Measurements from ENCODE around the gene ARHGAP45. TPM values are rescaled to one million over a fixed set of nuclear protein-coding genes. Genes with fewer than 3 reads are reported as not detected.

The ARHGAP45 gene
- total and polyA plus RNA-seq, 4 donors = 3.3 to 27.5 (median 9.7) TPM

DNA sequence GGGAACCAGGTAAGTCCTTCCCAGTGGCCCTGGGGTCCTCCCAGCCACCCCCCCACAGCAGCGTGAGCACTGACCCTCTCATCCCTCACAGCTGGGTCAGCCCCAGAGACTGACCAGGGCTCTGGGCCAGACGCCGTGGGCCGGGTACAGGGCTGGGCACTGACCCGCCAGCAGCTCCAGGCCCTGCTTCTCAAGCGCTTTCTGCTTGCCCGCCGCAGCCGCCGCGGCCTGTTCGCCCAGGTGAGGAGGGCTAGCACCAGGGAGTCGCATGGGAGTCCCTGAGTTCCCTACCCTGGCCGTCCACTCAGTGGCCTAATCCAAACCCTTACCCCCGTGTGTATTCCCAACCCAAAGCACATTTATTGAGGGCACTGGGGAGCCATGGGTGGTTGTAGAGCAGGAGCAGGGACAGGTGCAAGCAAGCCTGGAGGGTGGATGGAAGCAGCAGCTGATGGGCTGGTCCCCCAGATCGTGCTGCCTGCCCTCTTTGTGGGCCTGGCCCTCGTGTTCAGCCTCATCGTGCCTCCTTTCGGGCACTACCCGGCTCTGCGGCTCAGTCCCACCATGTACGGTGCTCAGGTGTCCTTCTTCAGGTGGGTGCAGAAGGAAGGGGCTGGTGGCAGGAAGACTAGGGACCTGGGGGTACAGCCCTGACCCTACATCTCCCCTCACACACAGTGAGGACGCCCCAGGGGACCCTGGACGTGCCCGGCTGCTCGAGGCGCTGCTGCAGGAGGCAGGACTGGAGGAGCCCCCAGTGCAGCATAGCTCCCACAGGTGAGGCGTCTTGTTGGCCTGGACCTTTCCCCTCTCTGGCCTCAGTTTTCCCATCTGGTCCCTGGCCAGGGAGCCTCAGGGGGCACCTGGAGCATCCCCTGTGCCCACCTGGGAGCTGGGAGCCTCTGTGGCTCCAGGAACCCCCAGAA is 12.6 kb upstream of the ARHGAP45 start:
- Histone ChIP-seq H3K27ac (ENCODE audit: low read depth in 1 of 2, low read length in 2 of 2) (no peak overlapping the region), H3K9ac (ENCODE audit: low read depth in 1 of 2, low read length in 2 of 2) (no peak overlapping the region), H3K36me3 (ENCODE audit: control insufficient read depth in 4 of 4, insufficient read depth in 3 of 4, low read depth in 1 of 4, low read length in 3 of 4) (no peaks in the 10 kb centered on the region), H3K27me3 (ENCODE audit: control insufficient read depth in 4 of 4, insufficient read depth in 4 of 4, low read length in 3 of 4) (no peaks in the 10 kb centered on the region), H3K4me3 (ENCODE audit: low read depth in 1 of 3, low read length in 3 of 3) (no peak overlapping the region), H3K4me1 (ENCODE audit: control insufficient read depth in 4 of 4, insufficient read depth in 4 of 4, low read length in 3 of 4) (no peaks in the 10 kb centered on the region), H3K9me3 (ENCODE audit: control insufficient read depth in 4 of 4, low read length in 3 of 4) (peaks cover 0 to 13% (median 0%) of the 10 kb centered on the region in 4 donors)
- TF ChIP-seq, protein P1, sequence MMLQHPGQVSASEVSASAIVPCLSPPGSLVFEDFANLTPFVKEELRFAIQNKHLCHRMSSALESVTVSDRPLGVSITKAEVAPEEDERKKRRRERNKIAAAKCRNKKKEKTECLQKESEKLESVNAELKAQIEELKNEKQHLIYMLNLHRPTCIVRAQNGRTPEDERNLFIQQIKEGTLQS (IDR thresholded peaks at IDR 0.05) = no peak
- TF ChIP-seq YY1 (IDR thresholded peaks at IDR 0.05) (no peak), RXRA (IDR thresholded peaks at IDR 0.05) (no peak), JUND (IDR thresholded peaks at IDR 0.05) (no peak), FOXA1 (IDR thresholded peaks at IDR 0.05) (no peak), GABPA (IDR thresholded peaks at IDR 0.05 in 1 of 2, conservative IDR thresholded peaks at IDR 0.05 in 1 of 2) (no peak)
- TF ChIP-seq, protein P2, sequence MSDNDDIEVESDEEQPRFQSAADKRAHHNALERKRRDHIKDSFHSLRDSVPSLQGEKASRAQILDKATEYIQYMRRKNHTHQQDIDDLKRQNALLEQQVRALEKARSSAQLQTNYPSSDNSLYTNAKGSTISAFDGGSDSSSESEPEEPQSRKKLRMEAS (IDR thresholded peaks at IDR 0.05) = no peak
- TF ChIP-seq, protein P3, sequence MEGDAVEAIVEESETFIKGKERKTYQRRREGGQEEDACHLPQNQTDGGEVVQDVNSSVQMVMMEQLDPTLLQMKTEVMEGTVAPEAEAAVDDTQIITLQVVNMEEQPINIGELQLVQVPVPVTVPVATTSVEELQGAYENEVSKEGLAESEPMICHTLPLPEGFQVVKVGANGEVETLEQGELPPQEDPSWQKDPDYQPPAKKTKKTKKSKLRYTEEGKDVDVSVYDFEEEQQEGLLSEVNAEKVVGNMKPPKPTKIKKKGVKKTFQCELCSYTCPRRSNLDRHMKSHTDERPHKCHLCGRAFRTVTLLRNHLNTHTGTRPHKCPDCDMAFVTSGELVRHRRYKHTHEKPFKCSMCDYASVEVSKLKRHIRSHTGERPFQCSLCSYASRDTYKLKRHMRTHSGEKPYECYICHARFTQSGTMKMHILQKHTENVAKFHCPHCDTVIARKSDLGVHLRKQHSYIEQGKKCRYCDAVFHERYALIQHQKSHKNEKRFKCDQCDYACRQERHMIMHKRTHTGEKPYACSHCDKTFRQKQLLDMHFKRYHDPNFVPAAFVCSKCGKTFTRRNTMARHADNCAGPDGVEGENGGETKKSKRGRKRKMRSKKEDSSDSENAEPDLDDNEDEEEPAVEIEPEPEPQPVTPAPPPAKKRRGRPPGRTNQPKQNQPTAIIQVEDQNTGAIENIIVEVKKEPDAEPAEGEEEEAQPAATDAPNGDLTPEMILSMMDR (IDR thresholded peaks at IDR 0.05; ENCODE audit: low read depth, low read length, missing input control) = no peak
- DNase-seq (ENCODE audit: low spot score) = no peak
- 98% methylated on average over 28 of the region's 28 CpGs for WGBS

DNA sequence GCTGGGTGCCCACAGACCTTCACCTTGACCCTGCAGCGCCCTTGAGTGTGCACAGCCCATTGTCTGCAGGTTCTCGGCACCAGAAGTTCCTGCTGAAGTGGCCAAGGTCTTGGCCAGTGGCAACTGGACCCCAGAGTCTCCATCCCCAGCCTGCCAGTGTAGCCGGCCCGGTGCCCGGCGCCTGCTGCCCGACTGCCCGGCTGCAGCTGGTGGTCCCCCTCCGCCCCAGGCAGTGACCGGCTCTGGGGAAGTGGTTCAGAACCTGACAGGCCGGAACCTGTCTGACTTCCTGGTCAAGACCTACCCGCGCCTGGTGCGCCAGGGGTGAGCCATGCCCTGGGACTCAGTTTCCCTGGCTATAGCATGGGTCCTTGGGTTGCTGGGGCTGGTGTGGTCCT is 11.9 kb upstream of the ARHGAP45 start:
- Histone ChIP-seq H3K27me3 (ENCODE audit: control insufficient read depth in 4 of 4, insufficient read depth in 4 of 4, low read length in 3 of 4) (no peaks in the 10 kb centered on the region), H3K9me3 (ENCODE audit: control insufficient read depth in 4 of 4, low read length in 3 of 4) (peaks cover 0 to 13% (median 0%) of the 10 kb centered on the region in 4 donors), H3K27ac (ENCODE audit: low read depth in 1 of 2, low read length in 2 of 2) (no peak overlapping the region), H3K4me3 (ENCODE audit: low read depth in 1 of 3, low read length in 3 of 3) (no peak overlapping the region), H3K4me1 (ENCODE audit: control insufficient read depth in 4 of 4, insufficient read depth in 4 of 4, low read length in 3 of 4) (no peaks in the 10 kb centered on the region), H3K36me3 (ENCODE audit: control insufficient read depth in 4 of 4, insufficient read depth in 3 of 4, low read depth in 1 of 4, low read length in 3 of 4) (no peaks in the 10 kb centered on the region), H3K9ac (ENCODE audit: low read depth in 1 of 2, low read length in 2 of 2) (no peak overlapping the region)
- no peak for DNase-seq (ENCODE audit: low spot score)
- WGBS = 94% methylated on average over 14 of the region's 14 CpGs
- TF ChIP-seq TAF1 (conservative IDR thresholded peaks at IDR 0.05) (no peak), ZBTB33 (IDR thresholded peaks at IDR 0.05) (no peak), REST (IDR thresholded peaks at IDR 0.05) (no peak), SP1 (IDR thresholded peaks at IDR 0.05) (no peak), JUND (IDR thresholded peaks at IDR 0.05) (no peak), YY1 (IDR thresholded peaks at IDR 0.05) (no peak), HNF4A (conservative IDR thresholded peaks at IDR 0.05) (no peak)
